ENCODE results near the gene WHAMM. TPM values are rescaled to one million over a fixed set of nuclear protein-coding genes. Genes with fewer than 3 reads are reported as not detected.

The WHAMM gene
- total RNA-seq, 1 donor from 2014 or later, result 5.4 TPM

- H3K36me3 ChIP-seq (ENCODE audit: control insufficient read depth, insufficient read depth, low read length), result no peaks in the 10 kb centered on the region
- no peak for TF ChIP-seq CTCF (IDR thresholded peaks at IDR 0.05; ENCODE audit: insufficient read depth, low read length, poor library complexity, severe bottlenecking)
- peak; percentile 38 for DNase-seq (ENCODE audit: low read depth)
- no peak overlapping the region for H3K4me3 ChIP-seq (ENCODE audit: low read depth, low read length)
- no peaks in the 10 kb centered on the region for H3K27me3 ChIP-seq (ENCODE audit: control insufficient read depth, insufficient read depth, low read length)
Measured at GRCh38 chr15:82875411-82876003, 66.1 kb downstream of the WHAMM start.

- no peaks in the 10 kb centered on the region for H3K36me3 ChIP-seq (ENCODE audit: control insufficient read depth, insufficient read depth, low read length)
- H3K27me3 ChIP-seq (ENCODE audit: control insufficient read depth, insufficient read depth, low read length), result no peaks in the 10 kb centered on the region
- no peak for DNase-seq (ENCODE audit: low read depth)
- TF ChIP-seq CTCF (IDR thresholded peaks at IDR 0.05; ENCODE audit: insufficient read depth, low read length, poor library complexity, severe bottlenecking), result no peak
- H3K4me3 ChIP-seq (ENCODE audit: low read depth, low read length), result no peak overlapping the region
Measured at GRCh38 chr15:82877825-82878224, 68.4 kb downstream of the WHAMM start.

GRCh38 chr15:82878325-82878724 is 68.9 kb downstream of the WHAMM start:
- H3K27me3 ChIP-seq (ENCODE audit: control insufficient read depth, insufficient read depth, low read length), result no peaks in the 10 kb centered on the region
- DNase-seq (ENCODE audit: low read depth), result no peak
- H3K36me3 ChIP-seq (ENCODE audit: control insufficient read depth, insufficient read depth, low read length), result no peaks in the 10 kb centered on the region
- no peak for TF ChIP-seq CTCF (IDR thresholded peaks at IDR 0.05; ENCODE audit: insufficient read depth, low read length, poor library complexity, severe bottlenecking)
- H3K4me3 ChIP-seq (ENCODE audit: low read depth, low read length), result no peak overlapping the region

- no peaks in the 10 kb centered on the region for H3K27me3 ChIP-seq (ENCODE audit: control insufficient read depth, insufficient read depth, low read length)
- TF ChIP-seq CTCF (IDR thresholded peaks at IDR 0.05; ENCODE audit: insufficient read depth, low read length, poor library complexity, severe bottlenecking), result no peak
- H3K4me3 ChIP-seq (ENCODE audit: low read depth, low read length), result no peak overlapping the region
- H3K36me3 ChIP-seq (ENCODE audit: control insufficient read depth, insufficient read depth, low read length), result no peaks in the 10 kb centered on the region
- DNase-seq (ENCODE audit: low read depth), result no peak
Measured at GRCh38 chr15:82880704-82881103, 71.3 kb downstream of the WHAMM start.

GRCh38 chr15:82881747-82882146 is 72.3 kb downstream of the WHAMM start:
- Histone ChIP-seq H3K36me3 (ENCODE audit: control insufficient read depth, insufficient read depth, low read length) (no peaks in the 10 kb centered on the region), H3K4me3 (ENCODE audit: low read depth, low read length) (no peak overlapping the region), H3K27me3 (ENCODE audit: control insufficient read depth, insufficient read depth, low read length) (no peaks in the 10 kb centered on the region)
- TF ChIP-seq CTCF (IDR thresholded peaks at IDR 0.05; ENCODE audit: insufficient read depth, low read length, poor library complexity, severe bottlenecking), result no peak
- no peak for DNase-seq (ENCODE audit: low read depth)

GRCh38 chr15:82882273-82882928 is 73.0 kb downstream of the WHAMM start:
- Histone ChIP-seq H3K4me3 (ENCODE audit: low read depth, low read length) (no peak overlapping the region), H3K27me3 (ENCODE audit: control insufficient read depth, insufficient read depth, low read length) (no peaks in the 10 kb centered on the region), H3K36me3 (ENCODE audit: control insufficient read depth, insufficient read depth, low read length) (no peaks in the 10 kb centered on the region)
- no peak for TF ChIP-seq CTCF (IDR thresholded peaks at IDR 0.05; ENCODE audit: insufficient read depth, low read length, poor library complexity, severe bottlenecking)
- no peak for DNase-seq (ENCODE audit: low read depth)
